Spleen (tissue), 11 donors: Measurements from ENCODE around the gene MTMR3. TPM values are rescaled to one million over a fixed set of nuclear protein-coding genes. Genes with fewer than 3 reads are reported as not detected.
"Not testable (repeated sequence)": the region's sequence is repeated elsewhere in the genome, so short reads cannot be mapped to it uniquely, and the experiment has no call there.

Experiments
- DNase-seq: peaks from one replicate; pipeline ENCODE4 v3.0.0-alpha.2; 2020
- H3K27ac ChIP-seq, 8 donors: fragments of 200-600 bp; sonication (generic) in 7 of 8; 1 replicate in 4 of 8; 2 replicates in 4 of 8; pipeline versions ENCODE4 v1.5.0 to v1.8.0; 2016 to 2021; ENCODE audit warnings: inconsistent platforms in 4 of 8, mild to moderate bottlenecking in 4 of 8, moderate library complexity in 1 of 8
- H3K27me3 ChIP-seq, 7 donors: fragments of 200-600 bp; sonication (generic) in 6 of 7; replicated peaks in 1 of 7; 1 replicate in 4 of 7; 2 replicates in 3 of 7; pipeline versions ENCODE4 v1.5.0 to v1.8.0; 2016 to 2021; ENCODE audit warnings: inconsistent platforms in 3 of 7, mild to moderate bottlenecking in 1 of 7
- H3K36me3 ChIP-seq, 6 donors: fragments of 200-600 bp; sonication (generic) in 5 of 6; 1 replicate in 4 of 6; 2 replicates in 2 of 6; pipeline versions ENCODE4 v1.5.0 to v1.8.0; 2016 to 2021; ENCODE audit warnings: inconsistent platforms in 2 of 6
- H3K4me1 ChIP-seq, 6 donors: fragments of 200-600 bp; sonication (generic) in 5 of 6; 1 replicate in 3 of 6; 2 replicates in 3 of 6; pipeline versions ENCODE4 v1.5.0 to v1.8.0; 2016 to 2021; ENCODE audit warnings: inconsistent platforms in 3 of 6
- H3K4me3 ChIP-seq, 8 donors: fragments of 200-600 bp; sonication (generic) in 7 of 8; 1 replicate in 4 of 8; 2 replicates in 4 of 8; pipeline versions ENCODE4 v1.5.0 to v1.8.0; 2016 to 2021; ENCODE audit warnings: inconsistent platforms in 4 of 8, mild to moderate bottlenecking in 4 of 8, moderate library complexity in 2 of 8
- H3K9me3 ChIP-seq, 8 donors: fragments of 200-600 bp; sonication (generic) in 7 of 8; 1 replicate in 4 of 8; 2 replicates in 4 of 8; pipeline versions ENCODE4 v1.5.0 to v1.8.0; 2016 to 2021; ENCODE audit warnings: inconsistent platforms in 4 of 8
- CTCF ChIP-seq, 11 experiments: fragments of 200-600 bp in 7 of 11; fragments of 450-650 bp in 4 of 11; sonication (generic) in 4 of 11; IDR thresholded peaks in 8 of 11; conservative IDR thresholded peaks in 3 of 11; 1 replicate in 7 of 11; 2 replicates in 4 of 11; pipeline versions ENCODE4 v1.4.0 to v1.8.0; 2016 to 2021; ENCODE audit warnings: antibody characterized with exemption in 11 of 11, inconsistent platforms in 4 of 11, mild to moderate bottlenecking in 1 of 11
- POLR2A ChIP-seq, 3 donors: fragments of 450-650 bp; IDR thresholded peaks; one replicate each; pipeline ENCODE4 v1.5.1; 2017; ENCODE audit warnings: antibody characterized with exemption in 3 of 3, mild to moderate bottlenecking in 1 of 3
- POLR2AphosphoS5 ChIP-seq, 3 donors: sonication (generic); formaldehyde crosslinking; IDR thresholded peaks; one replicate each; pipeline ENCODE4 v1.5.1; 2017; ENCODE audit warnings: antibody characterized with exemption in 3 of 3
- WGBS, 5 donors: extraction: QIAGEN DNeasy Blood & Tissue Kit in 3 of 5; methylation state at CpG; one replicate each; pipeline versions ENCODE4 v1.1.5 to v1.1.7; 2013 to 2018; 5-methylcytosine and 5-hydroxymethylcytosine counted together
- intact Hi-C: fragments of 100-400 bp; cut with DNase I; formaldehyde crosslinking; loops from one replicate; pipeline ENCODE4 v1.15.0; 2023; ENCODE audit warnings: low total_unique reads
- polyA plus RNA-seq, 3 donors: library from polyadenylated mRNA; stranded (reverse); fragments of 200-250 nt; gene quantifications; one replicate each; pipeline ENCODE4 v1.2.1, GENCODE V29; 2013
- total RNA-seq, 7 donors: library from RNA; depleted of rRNA in 3 of 7; stranded (reverse); fragments of >200 nt in 3 of 7; fragmentation: NEBNext Ultra II Directional in 4 of 7; extraction: Animal tissue kit (Norgen Biotek cat#: 25700) in 4 of 7; gene quantifications; one replicate each; pipeline versions ENCODE4 v1.1.0 to v1.2.1, GENCODE V29; 2016 to 2021
- donor health status: healthy with polysubstance abuse.
- donor health status: DM: no; HTN: no; CAD: no; lungs with moderate emphysema.
- donor health status: DM: no; HTN: no; CAD: no.
- donor health status: Bipolar disorder and iron deficiency.
- donor health status: healthy.
- donor health status: DM: no; HTN: no; CAD: no.
- donor health status: DM: yes; HTN: yes; CAD: no.

Gene MTMR3
- total and polyA plus RNA-seq, 10 donors = 5.3 to 137 (median 76.2) TPM

GRCh38 chr22:29971607-29972006, 88.6 kb downstream of the MTMR3 start:
- H3K4me1 ChIP-seq = peaks cover 0 to 4% (median 0%) of the 10 kb centered on the region in 6 donors
- WGBS, 5 donors = 91 to 96% (median 92%) methylated on average over 3 of the region's 3 CpGs
- no peaks in the 10 kb centered on the region for H3K27me3 ChIP-seq
- no peaks in the 10 kb centered on the region for H3K9me3 ChIP-seq
- H3K36me3 ChIP-seq = peaks cover 0 to 45% (median 6%) of the 10 kb centered on the region in 6 donors
- H3K4me3 ChIP-seq = no peak overlapping the region
- H3K27ac ChIP-seq = no peak overlapping the region
- intact Hi-C loops = no loop called here
- DNase-seq = no peak
- TF ChIP-seq POLR2A (IDR thresholded peaks at IDR 0.05) (no peak), CTCF (IDR thresholded peaks at IDR 0.05 in 8 of 11, conservative IDR thresholded peaks at IDR 0.05 in 3 of 11) (no peak), POLR2AphosphoS5 (IDR thresholded peaks at IDR 0.05) (no peak)

- peaks cover 0 to 45% (median 6%) of the 10 kb centered on the region in 6 donors for H3K36me3 ChIP-seq
- no peak for DNase-seq
- no peak for TF ChIP-seq POLR2AphosphoS5 (IDR thresholded peaks at IDR 0.05)
- TF ChIP-seq POLR2A (IDR thresholded peaks at IDR 0.05) = no peak
- TF ChIP-seq CTCF (IDR thresholded peaks at IDR 0.05 in 8 of 11, conservative IDR thresholded peaks at IDR 0.05 in 3 of 11) = no peak
- no peak overlapping the region for H3K4me3 ChIP-seq
- H3K4me1 ChIP-seq = peaks cover 0 to 4% (median 0%) of the 10 kb centered on the region in 6 donors
- no peaks in the 10 kb centered on the region for H3K27me3 ChIP-seq
- no peak overlapping the region for H3K27ac ChIP-seq
- no peaks in the 10 kb centered on the region for H3K9me3 ChIP-seq
- intact Hi-C loops = no loop called here
- WGBS, 5 donors = 78 to 95% (median 87%) methylated on average over 2 of the region's 2 CpGs
Observed at GRCh38 chr22:29972121-29972520, 89.1 kb downstream of the MTMR3 start.

- Histone ChIP-seq H3K27me3 (no peaks in the 10 kb centered on the region), H3K27ac (no peak overlapping the region), H3K4me3 (no peak overlapping the region), H3K4me1 (peaks cover 0 to 4% (median 0%) of the 10 kb centered on the region in 6 donors), H3K9me3 (no peaks in the 10 kb centered on the region), H3K36me3 (peaks cover 0 to 54% (median 11%) of the 10 kb centered on the region in 6 donors)
- intact Hi-C loops = no loop called here
- no peak for DNase-seq
- WGBS, 5 donors = 81 to 94% (median 87%) methylated on average over 4 of the region's 4 CpGs
- TF ChIP-seq CTCF (IDR thresholded peaks at IDR 0.05 in 8 of 11, conservative IDR thresholded peaks at IDR 0.05 in 3 of 11) (no peak), POLR2AphosphoS5 (IDR thresholded peaks at IDR 0.05) (no peak), POLR2A (IDR thresholded peaks at IDR 0.05) (no peak)
Observed at GRCh38 chr22:29973269-29973668, 90.3 kb downstream of the MTMR3 start.

GRCh38 chr22:29973680-29974079, 90.7 kb downstream of the MTMR3 start:
- H3K4me3 ChIP-seq, intact Hi-C loops: not testable (repeated sequence)
- WGBS, 5 donors = 74 to 98% (median 90%) methylated on average over 9 of the region's 9 CpGs

GRCh38 chr22:29975494-29975893, 92.5 kb downstream of the MTMR3 start:
- H3K27me3 ChIP-seq = no peaks in the 10 kb centered on the region
- intact Hi-C loops = no loop called here
- 89 to 96% (median 94%) methylated on average over 7 of the region's 7 CpGs for WGBS, 5 donors

More at GRCh38 chr22:29973680-29974079, 90.7 kb downstream of the MTMR3 start:
- H3K27ac ChIP-seq, H3K9me3 ChIP-seq, H3K4me1 ChIP-seq, DNase-seq, H3K27me3 ChIP-seq: not testable (repeated sequence)
- peaks cover 0 to 58% (median 14%) of the 10 kb centered on the region in 6 donors for H3K36me3 ChIP-seq

More at GRCh38 chr22:29975494-29975893, 92.5 kb downstream of the MTMR3 start:
- peaks cover 0 to 76% (median 26%) of the 10 kb centered on the region in 6 donors for H3K36me3 ChIP-seq
- H3K4me3 ChIP-seq = no peak overlapping the region
- peaks cover 0 to 4% (median 0%) of the 10 kb centered on the region in 6 donors for H3K4me1 ChIP-seq
- H3K27ac ChIP-seq = no peak overlapping the region
- TF ChIP-seq POLR2A (IDR thresholded peaks at IDR 0.05) (no peak), POLR2AphosphoS5 (IDR thresholded peaks at IDR 0.05) (no peak), CTCF (IDR thresholded peaks at IDR 0.05 in 8 of 11, conservative IDR thresholded peaks at IDR 0.05 in 3 of 11) (no peak)
- DNase-seq = no peak
- H3K9me3 ChIP-seq = no peaks in the 10 kb centered on the region
